ENCODE results near the gene PRCC.

PRCC gene

GRCh38 chr1:156765666-156766065 lies 1.7 kb upstream of the PRCC start:
- H2AFZ ChIP-seq (ENCODE audit: low read length, unreplicated experiment), result no peak overlapping the region
- H3K36me3 ChIP-seq (ENCODE audit: insufficient read depth, low read length), result 0 out of 2 replicates have a peak, but pooled peaks cover 2% of the 10 kb centered on the region
- H3K4me1 ChIP-seq (ENCODE audit: control insufficient read depth, insufficient read depth, low read length, unreplicated experiment), result peaks cover 9% of the 10 kb centered on the region
- H3K27me3 ChIP-seq (ENCODE audit: insufficient read depth, low read length), result no peaks in the 10 kb centered on the region
- no peak overlapping the region for H3K27ac ChIP-seq (ENCODE audit: low read depth, low read length)
- peaks cover 35% of the 10 kb centered on the region for H3K79me2 ChIP-seq (ENCODE audit: control insufficient read depth, insufficient read depth, low read length, unreplicated experiment)
- H3K4me3 ChIP-seq (ENCODE audit: low read depth, low read length), result peak overlapping the region; percentile 81

GRCh38 chr1:156766298-156767100 lies 836 bp upstream of the PRCC start:
- peak overlapping the region; percentile 94 for H2AFZ ChIP-seq (ENCODE audit: low read length, unreplicated experiment)
- H3K27me3 ChIP-seq (ENCODE audit: insufficient read depth, low read length), result no peaks in the 10 kb centered on the region
- H3K27ac ChIP-seq (ENCODE audit: low read depth, low read length), result peak overlapping the region; percentile 75
- H3K36me3 ChIP-seq (ENCODE audit: insufficient read depth, low read length), result 0 out of 2 replicates have a peak, but pooled peaks cover 4% of the 10 kb centered on the region
- peak overlapping the region; percentile 81 for H3K4me3 ChIP-seq (ENCODE audit: low read depth, low read length)
- peaks cover 43% of the 10 kb centered on the region for H3K79me2 ChIP-seq (ENCODE audit: control insufficient read depth, insufficient read depth, low read length, unreplicated experiment)
- H3K4me1 ChIP-seq (ENCODE audit: control insufficient read depth, insufficient read depth, low read length, unreplicated experiment), result peaks cover 14% of the 10 kb centered on the region

- peaks cover 21% of the 10 kb centered on the region for H3K4me1 ChIP-seq (ENCODE audit: control insufficient read depth, insufficient read depth, low read length, unreplicated experiment)
- peak overlapping the region; percentile 8 for H2AFZ ChIP-seq (ENCODE audit: low read length, unreplicated experiment)
Measured at GRCh38 chr1:156767879-156768604, 707 bp downstream of the PRCC start.

GRCh38 chr1:156768610-156769295 lies 1.4 kb downstream of the PRCC start:
- peak overlapping the region; percentile 81 for H3K4me3 ChIP-seq (ENCODE audit: low read depth, low read length)
- peak overlapping the region; percentile 75 for H3K27ac ChIP-seq (ENCODE audit: low read depth, low read length)
- H3K79me2 ChIP-seq (ENCODE audit: control insufficient read depth, insufficient read depth, low read length, unreplicated experiment), result peaks cover 62% of the 10 kb centered on the region
- H3K4me1 ChIP-seq (ENCODE audit: control insufficient read depth, insufficient read depth, low read length, unreplicated experiment), result peaks cover 28% of the 10 kb centered on the region
- H2AFZ ChIP-seq (ENCODE audit: low read length, unreplicated experiment), result no peak overlapping the region
- peaks cover 9% of the 10 kb centered on the region for H3K36me3 ChIP-seq (ENCODE audit: insufficient read depth, low read length)
- H3K27me3 ChIP-seq (ENCODE audit: insufficient read depth, low read length), result no peaks in the 10 kb centered on the region

More at GRCh38 chr1:156767879-156768604, 707 bp downstream of the PRCC start:
- Histone ChIP-seq H3K27me3 (ENCODE audit: insufficient read depth, low read length) (no peaks in the 10 kb centered on the region), H3K27ac (ENCODE audit: low read depth, low read length) (peak overlapping the region; percentile 75), H3K79me2 (ENCODE audit: control insufficient read depth, insufficient read depth, low read length, unreplicated experiment) (peaks cover 55% of the 10 kb centered on the region), H3K36me3 (ENCODE audit: insufficient read depth, low read length) (0 out of 2 replicates have a peak, but pooled peaks cover 4% of the 10 kb centered on the region), H3K4me3 (ENCODE audit: low read depth, low read length) (peak overlapping the region; percentile 81)

GRCh38 chr1:156772222-156772621 lies 4.9 kb downstream of the PRCC start:
- peaks cover 41% of the 10 kb centered on the region for H3K4me1 ChIP-seq (ENCODE audit: control insufficient read depth, insufficient read depth, low read length, unreplicated experiment)
- no peak overlapping the region for H3K27ac ChIP-seq (ENCODE audit: low read depth, low read length)
- no peak overlapping the region for H3K4me3 ChIP-seq (ENCODE audit: low read depth, low read length)
- peaks cover 10% of the 10 kb centered on the region for H3K36me3 ChIP-seq (ENCODE audit: insufficient read depth, low read length)
- peaks cover 85% of the 10 kb centered on the region for H3K79me2 ChIP-seq (ENCODE audit: control insufficient read depth, insufficient read depth, low read length, unreplicated experiment)
- H2AFZ ChIP-seq (ENCODE audit: low read length, unreplicated experiment), result no peak overlapping the region
- no peaks in the 10 kb centered on the region for H3K27me3 ChIP-seq (ENCODE audit: insufficient read depth, low read length)

- no peaks in the 10 kb centered on the region for H3K27me3 ChIP-seq (ENCODE audit: insufficient read depth, low read length)
- H3K27ac ChIP-seq (ENCODE audit: low read depth, low read length), result no peak overlapping the region
- H3K4me3 ChIP-seq (ENCODE audit: low read depth, low read length), result no peak overlapping the region
- peaks cover 88% of the 10 kb centered on the region for H3K79me2 ChIP-seq (ENCODE audit: control insufficient read depth, insufficient read depth, low read length, unreplicated experiment)
- H3K4me1 ChIP-seq (ENCODE audit: control insufficient read depth, insufficient read depth, low read length, unreplicated experiment), result peaks cover 41% of the 10 kb centered on the region
- H3K36me3 ChIP-seq (ENCODE audit: insufficient read depth, low read length), result peaks cover 10% of the 10 kb centered on the region
- no peak overlapping the region for H2AFZ ChIP-seq (ENCODE audit: low read length, unreplicated experiment)
Measured at GRCh38 chr1:156772728-156773497, 5.6 kb downstream of the PRCC start.

GRCh38 chr1:156773607-156774006 lies 6.3 kb downstream of the PRCC start:
- no peaks in the 10 kb centered on the region for H3K27me3 ChIP-seq (ENCODE audit: insufficient read depth, low read length)
- H3K4me1 ChIP-seq (ENCODE audit: control insufficient read depth, insufficient read depth, low read length, unreplicated experiment), result peaks cover 41% of the 10 kb centered on the region
- no peak overlapping the region for H2AFZ ChIP-seq (ENCODE audit: low read length, unreplicated experiment)
- peaks cover 88% of the 10 kb centered on the region for H3K79me2 ChIP-seq (ENCODE audit: control insufficient read depth, insufficient read depth, low read length, unreplicated experiment)
- peaks cover 10% of the 10 kb centered on the region for H3K36me3 ChIP-seq (ENCODE audit: insufficient read depth, low read length)
- no peak overlapping the region for H3K27ac ChIP-seq (ENCODE audit: low read depth, low read length)
- no peak overlapping the region for H3K4me3 ChIP-seq (ENCODE audit: low read depth, low read length)

- H3K79me2 ChIP-seq (ENCODE audit: control insufficient read depth, insufficient read depth, low read length, unreplicated experiment), result peaks cover 73% of the 10 kb centered on the region
- peaks cover 32% of the 10 kb centered on the region for H3K4me1 ChIP-seq (ENCODE audit: control insufficient read depth, insufficient read depth, low read length, unreplicated experiment)
- no peaks in the 10 kb centered on the region for H3K27me3 ChIP-seq (ENCODE audit: insufficient read depth, low read length)
- H2AFZ ChIP-seq (ENCODE audit: low read length, unreplicated experiment), result no peak overlapping the region
- 0 out of 2 replicates have a peak overlapping the region, but pooled peaks have one; percentile 18 for H3K27ac ChIP-seq (ENCODE audit: low read depth, low read length)
- H3K36me3 ChIP-seq (ENCODE audit: insufficient read depth, low read length), result peaks cover 7% of the 10 kb centered on the region
- H3K4me3 ChIP-seq (ENCODE audit: low read depth, low read length), result no peak overlapping the region
Measured at GRCh38 chr1:156775799-156776198, 8.5 kb downstream of the PRCC start.

GRCh38 chr1:156776942-156777341 lies 9.6 kb downstream of the PRCC start:
- Histone ChIP-seq H3K4me1 (ENCODE audit: control insufficient read depth, insufficient read depth, low read length, unreplicated experiment) (peaks cover 40% of the 10 kb centered on the region), H3K4me3 (ENCODE audit: low read depth, low read length) (no peak overlapping the region), H3K27me3 (ENCODE audit: insufficient read depth, low read length) (no peaks in the 10 kb centered on the region), H3K36me3 (ENCODE audit: insufficient read depth, low read length) (peaks cover 7% of the 10 kb centered on the region), H3K79me2 (ENCODE audit: control insufficient read depth, insufficient read depth, low read length, unreplicated experiment) (peaks cover 72% of the 10 kb centered on the region), H3K27ac (ENCODE audit: low read depth, low read length) (peak overlapping the region; percentile 21; the same call in 1 of the 2 replicates), H2AFZ (ENCODE audit: low read length, unreplicated experiment) (no peak overlapping the region)

- no peaks in the 10 kb centered on the region for H3K27me3 ChIP-seq (ENCODE audit: insufficient read depth, low read length)
- H3K27ac ChIP-seq (ENCODE audit: low read depth, low read length), result no peak overlapping the region
- peaks cover 43% of the 10 kb centered on the region for H3K4me1 ChIP-seq (ENCODE audit: control insufficient read depth, insufficient read depth, low read length, unreplicated experiment)
- H3K79me2 ChIP-seq (ENCODE audit: control insufficient read depth, insufficient read depth, low read length, unreplicated experiment), result peaks cover 70% of the 10 kb centered on the region
- no peak overlapping the region for H2AFZ ChIP-seq (ENCODE audit: low read length, unreplicated experiment)
- peaks cover 12% of the 10 kb centered on the region for H3K36me3 ChIP-seq (ENCODE audit: insufficient read depth, low read length)
- no peak overlapping the region for H3K4me3 ChIP-seq (ENCODE audit: low read depth, low read length)
Measured at GRCh38 chr1:156777573-156777972, 10.2 kb downstream of the PRCC start.

Data from ACC112 (cell line).